ENCODE data around the gene ACSBG1.
A peak's percentile ranks its signal among the peaks of the same experiment; 100 is the strongest.

ACSBG1 gene

DNA sequence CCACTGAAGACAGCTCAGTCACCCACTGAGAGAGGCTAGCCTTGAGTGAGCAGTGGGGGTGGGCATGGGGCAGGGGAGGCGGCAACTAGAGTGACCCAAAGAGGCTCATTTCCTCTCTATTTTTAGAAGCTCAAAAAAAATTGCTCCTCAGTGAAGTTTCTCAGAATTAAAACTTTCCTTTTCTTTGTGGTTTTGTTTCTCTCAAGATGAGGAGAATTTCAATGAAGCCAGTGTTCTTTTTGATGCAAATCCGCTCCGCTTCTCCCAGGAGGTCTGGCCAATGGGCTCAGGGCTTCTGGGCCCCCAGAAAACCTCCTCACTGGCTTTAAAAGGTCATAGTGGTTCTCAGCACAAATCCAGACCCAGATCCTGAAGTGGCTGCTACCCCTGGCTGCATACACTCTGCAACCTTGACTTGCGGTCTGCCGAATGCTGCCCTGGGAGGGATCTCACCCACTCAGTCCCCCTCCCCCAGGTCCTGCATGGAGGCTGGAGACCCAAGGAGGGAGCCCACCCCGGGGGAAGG is at the start of gene ACSBG1:
Gene ACSBG1, minus strand, starts transcription at position 51 of the 526 bp plus-strand sequence. CDS start 64 bp downstream, outside the sequence.
- Mint-ChIP-seq H3K36me3 (no peaks in the 10 kb centered on the region), H3K27ac (peak within 1 kb of the TSS; percentile 7), H3K9me3 (no peaks in the 10 kb centered on the region), H3K27me3 (peaks cover 16 to 26% of the 10 kb centered on the region in 2 donors), H3K4me3 (no peak within 1 kb of the TSS), H3K4me1 (peaks cover 0 to 4% of the 10 kb centered on the region in 2 donors)
- no peak for ATAC-seq (replicated peaks)
- no peak for DNase-seq

- Mint-ChIP-seq H3K27ac (no peak overlapping the region), H3K27me3 (no peaks in the 10 kb centered on the region), H3K4me1 (peaks cover 0 to 1% of the 10 kb centered on the region in 2 donors), H3K4me3 (no peak overlapping the region), H3K36me3 (peaks cover 32 to 59% of the 10 kb centered on the region in 2 donors), H3K9me3 (no peaks in the 10 kb centered on the region)
- DNase-seq (no peak), ATAC-seq (replicated peaks) (no peak)
Measured at GRCh38 chr15:78282324-78282723, 48.0 kb upstream of the ACSBG1 start.

- Mint-ChIP-seq H3K27me3 (no peaks in the 10 kb centered on the region), H3K4me1 (no peaks in the 10 kb centered on the region), H3K9me3 (no peaks in the 10 kb centered on the region), H3K27ac (no peak overlapping the region), H3K36me3 (peaks cover 28 to 55% of the 10 kb centered on the region in 2 donors), H3K4me3 (no peak overlapping the region)
- no peak for DNase-seq
- no peak for ATAC-seq (replicated peaks)
Measured at GRCh38 chr15:78280319-78281072, 46.1 kb upstream of the ACSBG1 start.

DNA sequence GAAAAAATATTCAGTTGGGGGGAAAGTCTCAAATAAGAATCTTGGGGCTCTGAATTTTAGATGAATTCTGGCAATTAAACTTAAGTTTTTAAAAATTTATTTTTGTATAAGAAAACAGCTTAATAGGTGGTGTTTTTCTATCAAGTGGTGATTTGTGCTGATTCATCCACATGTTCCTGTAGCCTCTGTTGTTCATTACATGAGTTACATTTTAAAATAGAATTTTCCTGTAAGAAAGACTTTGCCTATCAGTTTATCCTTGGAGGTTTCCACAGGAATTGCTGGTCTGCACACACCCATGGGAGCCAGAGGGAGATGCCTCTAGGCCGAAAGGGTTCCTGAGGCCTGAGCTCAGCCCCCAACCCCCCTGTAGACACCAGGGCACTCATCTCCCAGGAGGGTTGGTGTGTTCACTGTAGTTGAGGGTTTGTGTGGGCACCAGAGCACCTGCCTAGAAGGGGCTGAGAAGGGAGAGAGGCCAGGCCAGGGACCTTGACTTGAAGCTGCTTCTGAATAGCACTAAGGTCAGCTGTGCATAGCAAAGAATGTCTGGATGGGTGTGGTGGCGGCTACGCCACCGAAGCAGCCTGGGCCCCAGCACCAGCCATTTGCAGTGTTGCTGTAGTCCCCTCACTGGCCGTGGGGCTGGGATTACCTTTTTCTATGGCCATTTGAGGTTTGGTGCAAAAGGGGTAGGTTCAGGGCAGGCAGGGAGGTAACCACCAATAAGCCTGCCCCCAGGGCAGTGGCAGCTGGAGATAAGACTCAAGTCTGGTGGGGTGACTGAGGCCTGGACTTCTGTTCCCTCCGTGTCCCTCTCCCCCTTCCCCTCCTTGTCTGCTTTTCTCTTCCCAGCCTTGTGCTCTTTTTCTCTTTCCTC is 41.9 kb upstream of the ACSBG1 start:
- Mint-ChIP-seq H3K9me3 (no peaks in the 10 kb centered on the region), H3K36me3 (peaks cover 21 to 52% of the 10 kb centered on the region in 2 donors), H3K27me3 (no peaks in the 10 kb centered on the region), H3K4me3 (no peak overlapping the region), H3K27ac (no peak overlapping the region), H3K4me1 (no peaks in the 10 kb centered on the region)
- ATAC-seq (replicated peaks) (no peak), DNase-seq (no peak)

- ATAC-seq (replicated peaks) (no peak), DNase-seq (no peak)
- Mint-ChIP-seq H3K27me3 (no peaks in the 10 kb centered on the region), H3K4me3 (no peak overlapping the region), H3K27ac (no peak overlapping the region), H3K36me3 (peaks cover 18 to 43% of the 10 kb centered on the region in 2 donors), H3K9me3 (no peaks in the 10 kb centered on the region), H3K4me1 (no peaks in the 10 kb centered on the region)
Measured at GRCh38 chr15:78274994-78275393, 40.6 kb upstream of the ACSBG1 start.

GRCh38 chr15:78272776-78273175 is 38.4 kb upstream of the ACSBG1 start:
- Mint-ChIP-seq H3K27ac (no peak overlapping the region), H3K9me3 (no peaks in the 10 kb centered on the region), H3K4me3 (no peak overlapping the region), H3K36me3 (peaks cover 9 to 33% of the 10 kb centered on the region in 2 donors), H3K4me1 (no peaks in the 10 kb centered on the region), H3K27me3 (no peaks in the 10 kb centered on the region)
- DNase-seq (no peak), ATAC-seq (replicated peaks) (no peak)

- H3K4me3 Mint-ChIP-seq = no peak overlapping the region
- no peaks in the 10 kb centered on the region for H3K4me1 Mint-ChIP-seq
- no peak for DNase-seq
- peaks cover 0 to 2% of the 10 kb centered on the region in 2 donors for H3K27me3 Mint-ChIP-seq
- no peaks in the 10 kb centered on the region for H3K9me3 Mint-ChIP-seq
- ATAC-seq (replicated peaks) = no peak
- H3K36me3 Mint-ChIP-seq = peaks cover 8 to 30% of the 10 kb centered on the region in 2 donors
- no peak overlapping the region for H3K27ac Mint-ChIP-seq
Measured at GRCh38 chr15:78272316-78272715, 38.0 kb upstream of the ACSBG1 start.

DNA sequence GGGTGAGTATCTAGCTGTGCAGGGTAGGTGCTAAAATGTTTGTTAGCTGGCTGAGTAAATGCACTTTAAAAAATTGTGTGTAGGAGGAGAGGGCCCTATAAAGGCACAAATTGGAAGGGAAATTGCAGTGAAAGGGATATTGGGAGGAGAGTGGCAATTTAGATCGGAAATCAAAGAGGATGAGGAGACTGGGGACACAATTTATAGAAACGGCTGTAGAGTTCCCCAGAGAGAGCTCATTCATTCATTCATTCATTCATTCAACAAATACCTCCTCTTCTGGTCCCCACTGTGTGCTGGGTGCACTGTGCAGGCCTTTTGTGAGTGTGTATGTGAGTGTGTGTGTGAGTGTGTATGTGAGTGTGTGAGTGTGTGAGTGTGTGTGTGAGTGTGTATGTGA is 32.4 kb upstream of the ACSBG1 start:
- H3K27me3 Mint-ChIP-seq = peaks cover 0 to 9% of the 10 kb centered on the region in 2 donors
- no peak for ATAC-seq (replicated peaks)
- no peak overlapping the region for H3K27ac Mint-ChIP-seq
- DNase-seq = no peak
- peaks cover 0 to 9% of the 10 kb centered on the region in 2 donors for H3K4me1 Mint-ChIP-seq
- no peaks in the 10 kb centered on the region for H3K9me3 Mint-ChIP-seq
- no peak overlapping the region for H3K4me3 Mint-ChIP-seq
- H3K36me3 Mint-ChIP-seq = peaks cover 0 to 13% of the 10 kb centered on the region in 2 donors

DNA sequence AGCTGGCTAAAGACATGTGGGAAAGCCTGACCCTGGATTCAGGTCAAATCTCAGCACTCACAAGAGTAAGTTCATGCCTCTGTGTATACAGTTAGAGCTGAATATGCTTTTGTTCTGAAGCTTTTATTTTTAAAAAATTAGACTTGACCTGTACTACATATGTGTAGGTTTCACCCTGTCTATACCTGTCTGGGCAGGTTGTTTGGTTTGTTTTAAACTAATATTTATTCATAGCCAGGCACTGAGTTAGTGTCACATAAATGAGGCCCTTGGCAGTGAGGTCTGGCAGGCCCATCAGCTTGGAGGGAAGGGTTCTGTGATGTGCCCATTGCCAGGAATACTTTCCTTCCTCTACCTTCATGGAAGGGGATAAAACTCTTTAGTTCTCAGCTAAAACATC is 31.9 kb upstream of the ACSBG1 start:
- no peak for ATAC-seq (replicated peaks)
- Mint-ChIP-seq H3K9me3 (no peaks in the 10 kb centered on the region), H3K36me3 (peaks cover 0 to 9% of the 10 kb centered on the region in 2 donors), H3K4me1 (peaks cover 0 to 9% of the 10 kb centered on the region in 2 donors), H3K27ac (no peak overlapping the region), H3K27me3 (peaks cover 0 to 9% of the 10 kb centered on the region in 2 donors), H3K4me3 (no peak overlapping the region)
- DNase-seq = no peak

GRCh38 chr15:78265752-78266224 is 31.4 kb upstream of the ACSBG1 start:
- H3K4me1 Mint-ChIP-seq = peaks cover 0 to 9% of the 10 kb centered on the region in 2 donors
- no peak for DNase-seq
- no peak overlapping the region for H3K4me3 Mint-ChIP-seq
- no peak overlapping the region for H3K27ac Mint-ChIP-seq
- H3K36me3 Mint-ChIP-seq = peaks cover 0 to 9% of the 10 kb centered on the region in 2 donors
- no peaks in the 10 kb centered on the region for H3K9me3 Mint-ChIP-seq
- no peak for ATAC-seq (replicated peaks)
- peaks cover 0 to 9% of the 10 kb centered on the region in 2 donors for H3K27me3 Mint-ChIP-seq

- ATAC-seq (replicated peaks) (no peak), DNase-seq (no peak)
- H3K27me3 Mint-ChIP-seq = peaks cover 0 to 9% of the 10 kb centered on the region in 2 donors
- H3K4me1 Mint-ChIP-seq = peaks cover 0 to 9% of the 10 kb centered on the region in 2 donors
- H3K27ac Mint-ChIP-seq = peak overlapping the region; percentile 82
- H3K4me3 Mint-ChIP-seq = peak overlapping the region; percentile 84 to 86
- H3K36me3 Mint-ChIP-seq = peaks cover 0 to 9% of the 10 kb centered on the region in 2 donors
- H3K9me3 Mint-ChIP-seq = no peaks in the 10 kb centered on the region
Measured at GRCh38 chr15:78265137-78265460, 30.7 kb upstream of the ACSBG1 start.

- Mint-ChIP-seq H3K4me1 (peaks cover 0 to 9% of the 10 kb centered on the region in 2 donors), H3K4me3 (peak within 1 kb of the TSS; percentile 84 to 86), H3K27me3 (peaks cover 0 to 9% of the 10 kb centered on the region in 2 donors), H3K36me3 (peaks cover 0 to 9% of the 10 kb centered on the region in 2 donors), H3K9me3 (no peaks in the 10 kb centered on the region), H3K27ac (peak within 1 kb of the TSS; percentile 82)
- ATAC-seq (replicated peaks) = peak; percentile 79 to 81
- peak; percentile 26 for DNase-seq
Measured at GRCh38 chr15:78264304-78265136, 30.2 kb upstream of the ACSBG1 start, which contains the start of gene DNAJA4. DNAJA4 (plus strand) TSS chr15:78264562; CDS start chr15:78264764, 202 bp downstream.

- Mint-ChIP-seq H3K36me3 (peaks cover 0 to 6% of the 10 kb centered on the region in 2 donors), H3K27me3 (peaks cover 0 to 9% of the 10 kb centered on the region in 2 donors), H3K4me1 (peaks cover 0 to 9% of the 10 kb centered on the region in 2 donors), H3K4me3 (peak overlapping the region; percentile 37 to 86), H3K9me3 (no peaks in the 10 kb centered on the region), H3K27ac (no peak overlapping the region)
- no peak for ATAC-seq (replicated peaks)
- no peak for DNase-seq
Measured at GRCh38 chr15:78263907-78264303, 29.5 kb upstream of the ACSBG1 start.
